ENCODE results near the gene ASPSCR1. TPM values are rescaled to one million over a fixed set of nuclear protein-coding genes. Genes with fewer than 3 reads are reported as not detected.
A peak's percentile ranks its signal among the peaks of the same experiment; 100 is the strongest.

ASPSCR1 gene
- total RNA-seq, 1 experiment from 2014 or later = 54.9 TPM

DNA sequence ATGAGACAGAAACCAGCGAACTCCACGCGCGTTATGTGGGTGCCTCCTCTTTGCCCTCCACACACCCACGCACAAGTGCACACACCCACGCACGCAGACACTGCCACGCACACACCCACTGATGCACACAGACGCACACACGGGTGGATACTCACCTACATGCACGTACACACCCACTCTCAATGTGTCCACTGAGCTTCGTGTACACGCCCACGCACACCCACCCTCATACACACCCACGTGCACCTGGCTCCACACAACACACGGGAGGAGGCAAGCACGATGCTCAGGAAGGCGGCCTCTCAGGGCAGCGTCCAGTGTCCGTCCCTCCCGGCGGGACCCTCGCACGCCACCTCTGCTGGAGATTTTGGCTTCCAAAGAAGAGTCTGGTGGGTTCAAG lies 70.0 kb downstream of the ASPSCR1 start:
- H3F3A ChIP-seq (ENCODE audit: insufficient read depth, low read depth) = no peaks in the 10 kb centered on the region
- no peaks in the 10 kb centered on the region for H3K9me3 ChIP-seq (ENCODE audit: insufficient read depth, low read depth)
- H2AFZ ChIP-seq = no peak overlapping the region
- ChIA-PET CTCF (no interaction called here), POLR2A (ENCODE audit: unreplicated experiment) (interaction anchor here (0.6 kb wide), 1 partner anchor 55 kb away, joined by 3 read pairs; no protein-coding TSS in a partner anchor)
- H3K79me2 ChIP-seq (ENCODE audit: low read depth) = peaks cover 4% of the 10 kb centered on the region; the same call in 1 of the 2 replicates
- intact Hi-C loops (cut with micrococcal nuclease; ENCODE audit: unreplicated experiment) = no loop called here
- no peaks in the 10 kb centered on the region for H4K20me1 ChIP-seq (ENCODE audit: insufficient read depth)
- H3K9me2 ChIP-seq (ENCODE audit: insufficient read depth) = no peaks in the 10 kb centered on the region
- H3K36me3 ChIP-seq (ENCODE audit: low read depth) = no peaks in the 10 kb centered on the region
- DNase-seq = no peak
- no peak overlapping the region for H3K4me3 ChIP-seq
- H3K4me1 ChIP-seq (replicated peaks; ENCODE audit: insufficient read depth) = no peaks in the 10 kb centered on the region
- TF ChIP-seq, protein P1, sequence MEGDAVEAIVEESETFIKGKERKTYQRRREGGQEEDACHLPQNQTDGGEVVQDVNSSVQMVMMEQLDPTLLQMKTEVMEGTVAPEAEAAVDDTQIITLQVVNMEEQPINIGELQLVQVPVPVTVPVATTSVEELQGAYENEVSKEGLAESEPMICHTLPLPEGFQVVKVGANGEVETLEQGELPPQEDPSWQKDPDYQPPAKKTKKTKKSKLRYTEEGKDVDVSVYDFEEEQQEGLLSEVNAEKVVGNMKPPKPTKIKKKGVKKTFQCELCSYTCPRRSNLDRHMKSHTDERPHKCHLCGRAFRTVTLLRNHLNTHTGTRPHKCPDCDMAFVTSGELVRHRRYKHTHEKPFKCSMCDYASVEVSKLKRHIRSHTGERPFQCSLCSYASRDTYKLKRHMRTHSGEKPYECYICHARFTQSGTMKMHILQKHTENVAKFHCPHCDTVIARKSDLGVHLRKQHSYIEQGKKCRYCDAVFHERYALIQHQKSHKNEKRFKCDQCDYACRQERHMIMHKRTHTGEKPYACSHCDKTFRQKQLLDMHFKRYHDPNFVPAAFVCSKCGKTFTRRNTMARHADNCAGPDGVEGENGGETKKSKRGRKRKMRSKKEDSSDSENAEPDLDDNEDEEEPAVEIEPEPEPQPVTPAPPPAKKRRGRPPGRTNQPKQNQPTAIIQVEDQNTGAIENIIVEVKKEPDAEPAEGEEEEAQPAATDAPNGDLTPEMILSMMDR (conservative IDR thresholded peaks at IDR 0.05) = no peak
- no peak for TF ChIP-seq EZH2 (IDR thresholded peaks at IDR 0.05; ENCODE audit: low read depth)
- BruUV-seq (replicated peaks) = no TSS peak
- no peak overlapping the region for H3K27ac ChIP-seq
- no peak overlapping the region for H3K4me2 ChIP-seq
- no peaks in the 10 kb centered on the region for H3K27me3 ChIP-seq (ENCODE audit: insufficient read depth, low read depth)

DNA sequence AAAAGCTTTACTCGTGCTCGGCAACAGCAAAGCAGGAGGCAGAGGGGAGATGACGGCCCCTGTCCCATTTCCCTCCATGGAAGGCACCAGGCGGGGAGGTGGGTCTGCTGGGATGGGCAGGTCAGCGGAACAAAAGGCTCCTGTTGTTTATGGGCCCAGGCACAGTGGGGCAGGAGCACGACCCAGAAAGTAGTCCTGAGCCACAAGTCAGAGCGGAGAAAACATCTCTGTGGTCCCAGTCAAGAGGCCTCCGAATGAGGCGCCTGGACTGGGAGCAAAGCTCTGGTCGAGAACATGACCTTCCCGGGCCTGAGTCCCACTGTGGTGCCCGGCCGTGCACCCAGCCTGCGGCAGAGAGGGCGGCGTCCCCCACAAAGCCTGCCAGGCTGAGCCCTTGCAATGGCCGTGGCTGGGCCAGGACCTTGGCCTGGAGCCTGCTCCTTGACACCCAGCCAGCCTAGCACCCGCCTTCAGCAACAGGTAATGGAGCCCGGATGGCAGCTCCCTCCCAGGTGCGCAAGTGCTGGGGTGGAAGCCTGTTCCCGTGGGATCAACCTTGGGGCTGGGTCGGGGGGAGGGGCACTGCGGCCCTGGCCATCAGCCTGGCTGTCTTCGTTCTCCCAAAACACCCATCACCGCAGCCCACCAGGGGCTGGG lies 70.6 kb downstream of the ASPSCR1 start:
- BruUV-seq (replicated peaks) = no TSS peak

DNA sequence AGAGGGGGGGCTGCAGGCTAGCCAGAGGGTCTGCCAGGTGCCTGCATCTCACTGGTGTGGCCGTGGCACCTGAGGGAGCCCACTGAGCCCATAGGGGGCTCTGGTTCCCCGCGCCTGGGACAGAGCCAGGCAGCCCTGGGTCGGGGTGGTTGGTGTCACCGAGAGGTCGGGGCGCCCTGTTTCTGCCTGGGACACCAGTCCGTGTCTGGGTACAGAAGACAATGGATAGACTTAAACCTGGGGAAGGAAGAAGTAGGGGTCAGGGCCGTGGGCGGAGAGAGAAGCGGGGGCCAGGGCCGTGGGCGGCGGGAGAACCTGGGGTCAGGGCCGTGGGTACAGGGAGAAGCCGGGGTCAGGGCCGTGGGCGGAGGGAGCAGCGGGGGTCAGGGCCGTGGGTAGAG lies 71.1 kb downstream of the ASPSCR1 start:
- Histone ChIP-seq H3K27me3 (ENCODE audit: insufficient read depth, low read depth) (no peaks in the 10 kb centered on the region), H4K20me1 (ENCODE audit: insufficient read depth) (no peaks in the 10 kb centered on the region), H3K9me3 (ENCODE audit: insufficient read depth, low read depth) (no peaks in the 10 kb centered on the region), H3K4me3 (no peak overlapping the region), H3F3A (ENCODE audit: insufficient read depth, low read depth) (no peaks in the 10 kb centered on the region), H3K27ac (no peak overlapping the region), H3K4me2 (no peak overlapping the region), H3K79me2 (ENCODE audit: low read depth) (peaks cover 13% of the 10 kb centered on the region), H2AFZ (no peak overlapping the region), H3K9me2 (ENCODE audit: insufficient read depth) (no peaks in the 10 kb centered on the region), H3K4me1 (replicated peaks; ENCODE audit: insufficient read depth) (no peaks in the 10 kb centered on the region), H3K36me3 (ENCODE audit: low read depth) (no peaks in the 10 kb centered on the region)
- CTCF ChIA-PET = no interaction called here
- BruUV-seq (replicated peaks) = TSS peak; percentile 5
- no peak for DNase-seq
- TF ChIP-seq, protein P1 (conservative IDR thresholded peaks at IDR 0.05) = no peak
- no peak for TF ChIP-seq EZH2 (IDR thresholded peaks at IDR 0.05; ENCODE audit: low read depth)
- intact Hi-C loops (cut with micrococcal nuclease; ENCODE audit: unreplicated experiment) = no loop called here
- POLR2A ChIA-PET (ENCODE audit: unreplicated experiment) = no interaction called here

More for the DNA sequence above, 70.6 kb downstream of the ASPSCR1 start:
- Histone ChIP-seq H3K27ac (no peak overlapping the region), H3K9me2 (ENCODE audit: insufficient read depth) (no peaks in the 10 kb centered on the region), H2AFZ (no peak overlapping the region), H3K4me1 (replicated peaks; ENCODE audit: insufficient read depth) (no peaks in the 10 kb centered on the region), H3F3A (ENCODE audit: insufficient read depth, low read depth) (no peaks in the 10 kb centered on the region), H3K4me2 (no peak overlapping the region), H3K9me3 (ENCODE audit: insufficient read depth, low read depth) (no peaks in the 10 kb centered on the region), H4K20me1 (ENCODE audit: insufficient read depth) (no peaks in the 10 kb centered on the region), H3K36me3 (ENCODE audit: low read depth) (no peaks in the 10 kb centered on the region), H3K27me3 (ENCODE audit: insufficient read depth, low read depth) (no peaks in the 10 kb centered on the region), H3K79me2 (ENCODE audit: low read depth) (peaks cover 11% of the 10 kb centered on the region), H3K4me3 (no peak overlapping the region)
- no peak for DNase-seq
- ChIA-PET CTCF (no interaction called here), POLR2A (ENCODE audit: unreplicated experiment) (interaction anchor here (0.6 kb wide), 1 partner anchor 54 kb away, joined by 3 read pairs; no protein-coding TSS in a partner anchor)
- intact Hi-C loops (cut with micrococcal nuclease; ENCODE audit: unreplicated experiment) = no loop called here
- TF ChIP-seq EZH2 (IDR thresholded peaks at IDR 0.05; ENCODE audit: low read depth) = no peak
- TF ChIP-seq, protein P1 (conservative IDR thresholded peaks at IDR 0.05) = no peak
